IMR-90 (cell line): ENCODE measurements around the gene TFEB.

Experiments
- CTCF ChIP-seq: conservative IDR thresholded peaks from 2 replicates; pipeline ENCODE4 v1.5.1; 2012; ENCODE audit warnings: mild to moderate bottlenecking, low read depth, low read length, improper control_type of control experiment
- SMC3 ChIP-seq: fragments of 150-350 bp; IDR thresholded peaks from 2 replicates; pipeline ENCODE4 v1.6.1; 2016; ENCODE audit warnings: low read depth, mild to moderate bottlenecking, antibody characterized with exemption, low read length, moderate library complexity

GRCh38 chr6:41685641-41686380, 49.6 kb downstream of the TFEB start:
- TF ChIP-seq SMC3 (no peak), CTCF (no peak)
